OCI-LY7 (cell line): ENCODE data around the gene TM9SF1.

Source experiments
- CTCF ChIP-seq: fragments of 200-600 bp; sonication (generic); conservative IDR thresholded peaks from 2 replicates; pipeline ENCODE4 v1.5.1; 2014; ENCODE audit warnings: mild to moderate bottlenecking, antibody characterized with exemption, low read length, moderate library complexity, mixed read lengths
- EZH2phosphoT487 ChIP-seq: fragments of 200-600 bp; sonication (generic); IDR thresholded peaks from 2 replicates; pipeline ENCODE4 v1.6.1; 2018; ENCODE audit warnings: low read depth, borderline replicate concordance, mild to moderate bottlenecking, mixed run types, antibody characterized with exemption, low read length, moderate library complexity, mixed read lengths

- TF ChIP-seq CTCF: no peak
- no peak for TF ChIP-seq EZH2phosphoT487
These were observed 7.7 kb downstream of the TM9SF1 start for GRCh38 chr14:24187539-24187915.
